Measurements from ENCODE around the gene KMT2A. TPM values are rescaled to one million over a fixed set of nuclear protein-coding genes. Genes with fewer than 3 reads are reported as not detected.
"Not testable (repeated sequence)": the region's sequence is repeated elsewhere in the genome, so short reads cannot be mapped to it uniquely, and the experiment has no call there.

Gene KMT2A
- total RNA-seq, 2 experiments from 2014 or later: 135 to 140 TPM

DNA sequence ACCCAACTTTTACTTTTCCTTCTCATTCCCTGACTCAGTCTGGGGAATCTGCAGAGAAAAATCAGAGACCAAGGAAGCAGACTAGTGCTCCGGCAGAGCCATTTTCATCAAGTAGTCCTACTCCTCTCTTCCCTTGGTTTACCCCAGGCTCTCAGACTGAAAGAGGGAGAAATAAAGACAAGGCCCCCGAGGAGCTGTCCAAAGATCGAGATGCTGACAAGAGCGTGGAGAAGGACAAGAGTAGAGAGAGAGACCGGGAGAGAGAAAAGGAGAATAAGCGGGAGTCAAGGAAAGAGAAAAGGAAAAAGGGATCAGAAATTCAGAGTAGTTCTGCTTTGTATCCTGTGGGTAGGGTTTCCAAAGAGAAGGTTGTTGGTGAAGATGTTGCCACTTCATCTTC lies 37.2 kb downstream of the KMT2A start:
- peaks cover 70% of the 10 kb centered on the region for H3K36me3 ChIP-seq (ENCODE audit: insufficient read depth, low read length)
- Mint-ChIP-seq H3K4me3 (no peak overlapping the region), H3K4me1 (ENCODE audit: low read depth) (peaks cover 35% of the 10 kb centered on the region), H3K27ac (peak overlapping the region; percentile 9), H3K9me3 (no peaks in the 10 kb centered on the region), H3K27me3 (no peaks in the 10 kb centered on the region), H3K36me3 (ENCODE audit: low read depth) (peaks cover 89% of the 10 kb centered on the region)
- TF ChIP-seq, protein P1, sequence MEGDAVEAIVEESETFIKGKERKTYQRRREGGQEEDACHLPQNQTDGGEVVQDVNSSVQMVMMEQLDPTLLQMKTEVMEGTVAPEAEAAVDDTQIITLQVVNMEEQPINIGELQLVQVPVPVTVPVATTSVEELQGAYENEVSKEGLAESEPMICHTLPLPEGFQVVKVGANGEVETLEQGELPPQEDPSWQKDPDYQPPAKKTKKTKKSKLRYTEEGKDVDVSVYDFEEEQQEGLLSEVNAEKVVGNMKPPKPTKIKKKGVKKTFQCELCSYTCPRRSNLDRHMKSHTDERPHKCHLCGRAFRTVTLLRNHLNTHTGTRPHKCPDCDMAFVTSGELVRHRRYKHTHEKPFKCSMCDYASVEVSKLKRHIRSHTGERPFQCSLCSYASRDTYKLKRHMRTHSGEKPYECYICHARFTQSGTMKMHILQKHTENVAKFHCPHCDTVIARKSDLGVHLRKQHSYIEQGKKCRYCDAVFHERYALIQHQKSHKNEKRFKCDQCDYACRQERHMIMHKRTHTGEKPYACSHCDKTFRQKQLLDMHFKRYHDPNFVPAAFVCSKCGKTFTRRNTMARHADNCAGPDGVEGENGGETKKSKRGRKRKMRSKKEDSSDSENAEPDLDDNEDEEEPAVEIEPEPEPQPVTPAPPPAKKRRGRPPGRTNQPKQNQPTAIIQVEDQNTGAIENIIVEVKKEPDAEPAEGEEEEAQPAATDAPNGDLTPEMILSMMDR (IDR thresholded peaks at IDR 0.05): no peak
- intact Hi-C loops (cut with DNase I, micrococcal nuclease): no loop called here
- no peaks in the 10 kb centered on the region for H3K27me3 ChIP-seq (ENCODE audit: control insufficient read depth in 1 of 2, insufficient read depth in 2 of 2, low read length in 2 of 2)
- DNase-seq (no peak), ATAC-seq (ENCODE audit: poor library complexity) (no peak)
- no peak overlapping the region for H3K27ac ChIP-seq (ENCODE audit: low read depth in 1 of 2, low read length in 2 of 2)
- no peaks in the 10 kb centered on the region for H3K4me1 ChIP-seq (ENCODE audit: insufficient read depth, low read length)
- H3K4me3 ChIP-seq (ENCODE audit: low read length): no peak overlapping the region
- POLR2A ChIA-PET: interaction anchor here (1.2 kb wide), 1 partner anchor 8 kb away, joined by 3 read pairs; no protein-coding TSS in a partner anchor
- H3K9me3 ChIP-seq (ENCODE audit: control insufficient read depth in 1 of 2, insufficient read depth in 1 of 2, low read length in 2 of 2): no peaks in the 10 kb centered on the region
- CTCF ChIA-PET: no interaction called here

DNA sequence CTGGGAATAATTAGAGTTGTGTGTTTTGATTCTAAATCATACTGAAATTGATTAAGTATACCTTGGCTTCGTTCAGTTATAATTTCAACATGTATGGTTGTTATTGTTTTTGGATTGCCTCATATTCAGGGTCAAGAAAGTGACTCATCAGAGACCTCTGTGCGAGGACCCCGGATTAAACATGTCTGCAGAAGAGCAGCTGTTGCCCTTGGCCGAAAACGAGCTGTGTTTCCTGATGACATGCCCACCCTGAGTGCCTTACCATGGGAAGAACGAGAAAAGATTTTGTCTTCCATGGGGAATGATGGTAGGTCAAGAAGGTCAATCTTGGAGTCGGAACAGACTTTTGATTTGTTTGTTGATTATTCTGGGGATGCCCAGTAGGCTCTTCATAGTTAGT lies 40.4 kb downstream of the KMT2A start:
- no peak overlapping the region for H3K4me3 ChIP-seq (ENCODE audit: low read length)
- no peak overlapping the region for H3K27ac ChIP-seq (ENCODE audit: low read depth in 1 of 2, low read length in 2 of 2)
- no peaks in the 10 kb centered on the region for H3K9me3 Mint-ChIP-seq
- intact Hi-C loops (cut with DNase I, micrococcal nuclease): no loop called here
- no peaks in the 10 kb centered on the region for H3K27me3 Mint-ChIP-seq
- TF ChIP-seq, protein P1 (IDR thresholded peaks at IDR 0.05): no peak
- H3K9me3 ChIP-seq (ENCODE audit: control insufficient read depth in 1 of 2, insufficient read depth in 1 of 2, low read length in 2 of 2): no peaks in the 10 kb centered on the region
- H3K27me3 ChIP-seq (ENCODE audit: control insufficient read depth in 1 of 2, insufficient read depth in 2 of 2, low read length in 2 of 2): no peaks in the 10 kb centered on the region
- CTCF ChIA-PET: interaction anchor here (2.0 kb wide), 1 partner anchor 12 kb away, joined by 7 read pairs; no protein-coding TSS in a partner anchor
- peaks cover 87% of the 10 kb centered on the region for H3K36me3 Mint-ChIP-seq (ENCODE audit: low read depth)
- H3K4me3 Mint-ChIP-seq: no peak overlapping the region
- peak overlapping the region; percentile 9 for H3K27ac Mint-ChIP-seq
- POLR2A ChIA-PET: no interaction called here
- H3K36me3 ChIP-seq (ENCODE audit: insufficient read depth, low read length): peaks cover 87% of the 10 kb centered on the region
- H3K4me1 ChIP-seq (ENCODE audit: insufficient read depth, low read length): no peaks in the 10 kb centered on the region
- ATAC-seq (ENCODE audit: poor library complexity): no peak
- peaks cover 10% of the 10 kb centered on the region for H3K4me1 Mint-ChIP-seq (ENCODE audit: low read depth)
- no peak for DNase-seq

DNA sequence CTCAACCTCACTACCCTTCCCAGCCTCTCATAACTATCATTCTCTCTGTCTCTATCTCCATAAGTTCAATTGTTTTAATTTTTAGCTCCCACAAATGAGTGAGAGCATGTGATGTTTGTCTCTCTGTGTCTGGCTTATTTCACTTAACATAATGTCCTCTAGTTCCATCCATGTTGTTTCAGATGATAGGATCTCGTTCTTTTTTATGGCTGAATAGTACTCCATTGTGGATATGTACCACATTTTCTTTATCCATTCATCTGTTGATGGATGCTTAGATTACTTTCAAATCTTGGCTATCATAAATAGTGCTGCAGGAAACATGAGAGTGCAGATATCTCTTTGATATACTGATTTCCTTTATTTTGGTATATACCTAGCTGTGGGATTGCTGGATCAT lies 44.9 kb downstream of the KMT2A start:
- H3K27me3 Mint-ChIP-seq; H3K4me1 ChIP-seq (ENCODE audit: insufficient read depth, low read length); ATAC-seq (ENCODE audit: poor library complexity); H3K9me3 ChIP-seq (ENCODE audit: control insufficient read depth in 1 of 2, insufficient read depth in 1 of 2, low read length in 2 of 2); H3K4me1 Mint-ChIP-seq (ENCODE audit: low read depth); intact Hi-C loops (cut with DNase I, micrococcal nuclease); H3K27ac ChIP-seq (ENCODE audit: low read depth in 1 of 2, low read length in 2 of 2); DNase-seq; H3K9me3 Mint-ChIP-seq; POLR2A ChIA-PET; H3K27ac Mint-ChIP-seq; H3K4me3 ChIP-seq (ENCODE audit: low read length); H3K27me3 ChIP-seq (ENCODE audit: control insufficient read depth in 1 of 2, insufficient read depth in 2 of 2, low read length in 2 of 2); H3K4me3 Mint-ChIP-seq: not testable (repeated sequence)
- H3K36me3 Mint-ChIP-seq (ENCODE audit: low read depth): peaks cover 91% of the 10 kb centered on the region
- peaks cover 94% of the 10 kb centered on the region for H3K36me3 ChIP-seq (ENCODE audit: insufficient read depth, low read length)
- CTCF ChIA-PET: interaction anchor here (0.6 kb wide), 1 partner anchor 14 kb away, joined by 3 read pairs; no protein-coding TSS in a partner anchor

DNA sequence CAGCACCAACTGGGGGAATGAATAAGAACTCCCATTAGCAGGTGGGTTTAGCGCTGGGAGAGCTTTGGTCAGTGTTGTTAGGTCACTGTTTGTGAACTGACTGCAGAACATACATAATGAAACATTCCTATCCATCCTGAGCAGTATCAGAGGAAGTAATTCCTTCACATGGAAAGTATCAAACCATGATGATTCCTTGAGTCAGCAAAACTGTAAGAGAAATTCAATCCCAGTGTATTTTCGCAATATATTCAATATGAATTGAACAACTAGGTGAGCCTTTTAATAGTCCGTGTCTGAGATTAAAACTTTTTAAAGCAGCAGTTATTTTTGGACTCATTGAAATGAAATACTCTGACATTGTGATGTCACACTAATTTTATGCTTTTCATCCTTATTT lies 48.1 kb downstream of the KMT2A start:
- ATAC-seq (ENCODE audit: poor library complexity) (no peak), DNase-seq (no peak)
- H3K36me3 Mint-ChIP-seq (ENCODE audit: low read depth): peaks cover 82% of the 10 kb centered on the region
- H3K4me1 ChIP-seq (ENCODE audit: insufficient read depth, low read length): peaks cover 2% of the 10 kb centered on the region
- TF ChIP-seq, protein P1 (IDR thresholded peaks at IDR 0.05): no peak
- ChIA-PET CTCF (no interaction called here), POLR2A (no interaction called here)
- no peaks in the 10 kb centered on the region for H3K27me3 ChIP-seq (ENCODE audit: control insufficient read depth in 1 of 2, insufficient read depth in 2 of 2, low read length in 2 of 2)
- H3K27me3 Mint-ChIP-seq: no peaks in the 10 kb centered on the region
- no peak overlapping the region for H3K27ac Mint-ChIP-seq
- no peak overlapping the region for H3K4me3 Mint-ChIP-seq
- H3K4me3 ChIP-seq (ENCODE audit: low read length): no peak overlapping the region
- intact Hi-C loops (cut with DNase I, micrococcal nuclease): no loop called here
- no peak overlapping the region for H3K27ac ChIP-seq (ENCODE audit: low read depth in 1 of 2, low read length in 2 of 2)
- H3K36me3 ChIP-seq (ENCODE audit: insufficient read depth, low read length): peaks cover 80% of the 10 kb centered on the region
- H3K4me1 Mint-ChIP-seq (ENCODE audit: low read depth): peaks cover 5% of the 10 kb centered on the region
- no peaks in the 10 kb centered on the region for H3K9me3 ChIP-seq (ENCODE audit: control insufficient read depth in 1 of 2, insufficient read depth in 1 of 2, low read length in 2 of 2)
- no peaks in the 10 kb centered on the region for H3K9me3 Mint-ChIP-seq

Data from CD4-positive, alpha-beta T cell (primary cell).